SK-N-MC (cell line): ENCODE measurements around the gene CNTNAP4.

ENCODE experiments used
- EZH2 ChIP-seq: fragments of 200-600 bp; sonication (generic); IDR thresholded peaks from one replicate; pipeline ENCODE4 v1.6.1; 2017; ENCODE audit warnings: antibody characterized with exemption
- FOXP2 ChIP-seq: optimal IDR thresholded peaks from 2 replicates; pipeline ENCODE3; 2011; ENCODE audit warnings: mild to moderate bottlenecking, moderate library complexity; ENCODE audit not compliant: insufficient read depth; ENCODE audit errors: extremely low read length, control extremely low read depth
- POLR2AphosphoS5 ChIP-seq: IDR thresholded peaks from 2 replicates; pipeline ENCODE4 v1.6.1; 2012; ENCODE audit warnings: mild to moderate bottlenecking, low read depth, low read length, borderline replicate concordance

DNA sequence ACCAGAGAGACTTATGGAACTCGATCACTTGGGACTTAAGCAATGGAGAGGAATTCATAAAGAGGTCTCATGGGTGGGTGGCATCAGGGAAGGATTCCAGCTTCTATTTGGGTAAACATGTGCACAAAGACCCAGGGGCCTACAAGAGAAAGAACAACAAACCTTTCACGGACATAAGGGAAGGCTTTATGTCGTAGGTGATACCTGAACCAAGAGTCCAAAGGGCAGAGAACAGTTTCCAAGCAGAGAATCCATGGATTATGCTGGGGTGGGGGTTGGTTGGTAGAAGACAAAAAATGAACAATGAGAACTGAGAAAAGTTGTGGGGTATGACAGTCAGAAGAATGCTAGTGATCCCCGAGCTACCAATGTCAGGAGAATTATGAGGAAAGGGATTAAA, 119.8 kb downstream of the CNTNAP4 start:
- TF ChIP-seq POLR2AphosphoS5 (no peak), EZH2 (no peak), FOXP2 (no peak)
